Endothelial cell of umbilical vein (primary cell): ENCODE data around the gene STOM. TPM values are rescaled to one million over a fixed set of nuclear protein-coding genes. Genes with fewer than 3 reads are reported as not detected.

Experiments
- BruUV-seq: library from RNA; stranded (reverse); fragments of 400-500 nt; replicated peaks from 2 replicates; lab custom pipeline; 2021; lab: Mats Ljungman, UMichigan
- CTCF ChIA-PET: fragments of 300-600, 350-600 bp; sonication (Branson Sonifier 250); formaldehyde crosslinking; loops from one replicate; lab custom pipeline; 2021; ENCODE audit warnings: antibody characterized with exemption, inconsistent platforms; lab: Charles Lee
- POLR2A ChIA-PET: fragments of 300-600, 350-600 bp; sonication (Branson Sonifier 250); formaldehyde crosslinking; loops from one replicate; lab custom pipeline; 2021; ENCODE audit warnings: antibody characterized with exemption, inconsistent platforms; lab: Charles Lee
- DNase-seq: peaks from one replicate; pipeline ENCODE4 v3.0.0-alpha.2; 2011; ENCODE audit warnings: low read depth, low spot score
- FAIRE-seq: peaks from 2 replicates; lab custom pipeline; 2011; peaks lifted over from hg19 to GRCh38; lab: Jason Lieb, UNC
- H2AFZ ChIP-seq: 2 replicates; pipeline ENCODE4 v1.6.0; 2012; ENCODE audit warnings: low read depth, low read length, control low read depth, inconsistent platforms
- H3K27ac ChIP-seq: 2 replicates; pipeline ENCODE4 v1.5.1; 2011; ENCODE audit warnings: low read depth, mild to moderate bottlenecking, control low read depth, low read length, moderate library complexity; ENCODE audit not compliant: insufficient read depth
- H3K27me3 ChIP-seq, 2 experiments: 2 replicates each; pipeline versions ENCODE4 v1.6.0 to v1.6.1; 2011; ENCODE audit warnings: low read length in 2 of 2, mixed read lengths in 1 of 2; ENCODE audit not compliant: control insufficient read depth in 2 of 2, insufficient read depth in 2 of 2
- H3K36me3 ChIP-seq, 2 experiments: 2 replicates in 1 of 2; 3 replicates in 1 of 2; pipeline ENCODE4 v1.5.1; 2011; ENCODE audit warnings: low read length in 2 of 2, mild to moderate bottlenecking in 1 of 2, moderate library complexity in 1 of 2; ENCODE audit not compliant: control insufficient read depth in 2 of 2, insufficient read depth in 2 of 2; ENCODE audit errors: extremely low read depth in 1 of 2
- H3K4me1 ChIP-seq: 3 replicates; pipeline ENCODE4 v1.5.1; 2011; ENCODE audit warnings: mild to moderate bottlenecking, low read length; ENCODE audit not compliant: control insufficient read depth, insufficient read depth; ENCODE audit errors: extremely low read depth
- H3K4me2 ChIP-seq: 2 replicates; pipeline ENCODE4 v1.6.1; 2011; ENCODE audit warnings: low read length, control low read depth, mixed read lengths; ENCODE audit not compliant: insufficient read depth
- H3K4me3 ChIP-seq, 3 experiments: fragments of 200-600 bp in 1 of 3; sonication (generic), shearing (Covaris generic) in 1 of 3; replicated peaks in 1 of 3; 2 replicates each; pipeline ENCODE4 v1.5.1; 2011 to 2016; ENCODE audit warnings: control low read depth in 3 of 3, low read length in 3 of 3, mild to moderate bottlenecking in 2 of 3, inconsistent platforms in 1 of 3, low read depth in 1 of 3, moderate library complexity in 1 of 3; ENCODE audit not compliant: insufficient read depth in 1 of 3
- H3K79me2 ChIP-seq: 2 replicates; pipeline ENCODE4 v1.6.0; 2012; ENCODE audit warnings: low read length, inconsistent platforms; ENCODE audit not compliant: control insufficient read depth, insufficient read depth
- H3K9ac ChIP-seq: replicated peaks from 2 replicates; pipeline ENCODE3; 2011; ENCODE audit warnings: low read length, control low read depth; ENCODE audit not compliant: insufficient read depth; ENCODE audit errors: extremely low read depth
- H3K9me1 ChIP-seq: replicated peaks from 3 replicates; pipeline ENCODE4 v1.6.0; 2011; ENCODE audit warnings: mild to moderate bottlenecking, low read length; ENCODE audit not compliant: control insufficient read depth, insufficient read depth; ENCODE audit errors: extremely low read depth
- H3K9me3 ChIP-seq: replicated peaks from 2 replicates; pipeline ENCODE4 v1.5.1; 2012; ENCODE audit warnings: low read length, inconsistent platforms; ENCODE audit not compliant: control insufficient read depth, insufficient read depth
- H4K20me1 ChIP-seq: replicated peaks from 2 replicates; pipeline ENCODE3; 2011; ENCODE audit warnings: mild to moderate bottlenecking, low read length; ENCODE audit not compliant: control insufficient read depth, insufficient read depth; ENCODE audit errors: extremely low read depth
- EZH2 ChIP-seq: IDR thresholded peaks from 2 replicates; pipeline ENCODE4 v1.6.1; 2012; ENCODE audit warnings: borderline replicate concordance, low read depth, mild to moderate bottlenecking, moderate library complexity, low read length, inconsistent platforms; ENCODE audit not compliant: severe bottlenecking
- JUN ChIP-seq: IDR thresholded peaks from 2 replicates; pipeline ENCODE4 v1.6.1; 2011; ENCODE audit warnings: borderline replicate concordance, low read depth; ENCODE audit not compliant: insufficient read length, insufficient read depth
- dilution Hi-C: fragments of 300-500 bp; cut with MboI; formaldehyde crosslinking; loops from one replicate; pipeline ENCODE4 v1.15.0; 2019; ENCODE audit warnings: low sequenced_read_pairs; ENCODE audit not compliant: extremely low pct_ligation_motif_present
- intact Hi-C: fragments of 100-400 bp; cut with micrococcal nuclease; formaldehyde crosslinking; loops from one replicate; pipeline ENCODE4 v1.10.0; 2022
- polyA plus RNA-seq, 4 experiments: library from polyadenylated mRNA; depleted of rRNA in 3 of 4; stranded (reverse) in 3 of 4; unstranded in 1 of 4; fragments of >200 nt; gene quantifications; 2 replicates each; pipeline versions ENCODE4 v1.2.1 to v1.2.3, GENCODE V29; 2011 to 2012; ENCODE audit warnings: missing spikeins in 1 of 4
- total RNA-seq: library from RNA; stranded (reverse); gene quantifications from 2 replicates; pipeline ENCODE4 v1.2.3, GENCODE V29; 2021

The STOM gene
- total and polyA plus RNA-seq, 2 donors (not counting 3 experiments of a cell fraction or from before 2014, with no cell fraction given), result 153 to 170 TPM

- H3K4me3 ChIP-seq, result no peak overlapping the region
- H2AFZ ChIP-seq, result peak overlapping the region; percentile 48
- H3K4me1 ChIP-seq, result peaks cover 10% of the 10 kb centered on the region
- no peak overlapping the region for H3K9ac ChIP-seq
- H3K9me1 ChIP-seq, result no peaks in the 10 kb centered on the region
- H3K79me2 ChIP-seq, result peaks cover 17% of the 10 kb centered on the region
- no peak overlapping the region for H3K4me2 ChIP-seq
- POLR2A ChIA-PET, result interaction anchor here (0.5 to 1.4 kb wide), 2 partner anchors 12 to 86 kb away, joined by 3 read pairs; no protein-coding TSS in a partner anchor
- no peaks in the 10 kb centered on the region for H4K20me1 ChIP-seq
- FAIRE-seq (no peak), DNase-seq (no peak)
- intact Hi-C loops (no loop called here), dilution Hi-C loops (no loop called here)
- TF ChIP-seq EZH2 (no peak), JUN (no peak)
- no peaks in the 10 kb centered on the region for H3K9me3 ChIP-seq
- no peaks in the 10 kb centered on the region for H3K27me3 ChIP-seq
- no TSS peak for BruUV-seq
- no peak overlapping the region for H3K27ac ChIP-seq
- CTCF ChIA-PET, result interaction anchor here (0.6 to 3.0 kb wide), 7 partner anchors 12 to 95 kb away, joined by 3 to 24 read pairs (median 4); no protein-coding TSS in a partner anchor
- no peaks in the 10 kb centered on the region for H3K36me3 ChIP-seq
Measured at GRCh38 chr9:121373011-121373729, 3.1 kb upstream of the STOM start.

GRCh38 chr9:121372239-121373010, 2.4 kb upstream of the STOM start:
- H3K9me3 ChIP-seq, result no peaks in the 10 kb centered on the region
- TF ChIP-seq JUN, result no peak
- H2AFZ ChIP-seq, result peak overlapping the region; percentile 48
- no peak overlapping the region for H3K4me3 ChIP-seq
- H3K79me2 ChIP-seq, result peaks cover 25% of the 10 kb centered on the region
- H3K4me1 ChIP-seq, result peaks cover 18% of the 10 kb centered on the region
- intact Hi-C loops (no loop called here), dilution Hi-C loops (no loop called here)
- H3K27ac ChIP-seq, result no peak overlapping the region
- H3K27me3 ChIP-seq, result no peaks in the 10 kb centered on the region
- H3K9me1 ChIP-seq, result no peaks in the 10 kb centered on the region
- no peak for DNase-seq
- no peak overlapping the region for H3K4me2 ChIP-seq
- H3K36me3 ChIP-seq, result no peaks in the 10 kb centered on the region
- H3K9ac ChIP-seq, result no peak overlapping the region
- POLR2A ChIA-PET, result interaction anchor here (1.4 kb wide), 1 partner anchor 12 kb away, joined by 3 read pairs; no protein-coding TSS in a partner anchor
- no peak for FAIRE-seq
- no peaks in the 10 kb centered on the region for H4K20me1 ChIP-seq
- CTCF ChIA-PET, result interaction anchor here (0.8 to 3.0 kb wide), 8 partner anchors 12 to 94 kb away, joined by 3 to 24 read pairs (median 4); no protein-coding TSS in a partner anchor
- BruUV-seq, result no TSS peak
